Esophagus squamous epithelium (tissue), 5 donors: Measurements from ENCODE around the gene ZNF552. TPM values are rescaled to one million over a fixed set of nuclear protein-coding genes. Genes with fewer than 3 reads are reported as not detected.
"Not testable (repeated sequence)": the region's sequence is repeated elsewhere in the genome, so short reads cannot be mapped to it uniquely, and the experiment has no call there.

Experiments
- DNase-seq: peaks from one replicate; lab custom pipeline; 2025; lab: John Stamatoyannopoulos, UW
- H3K27ac ChIP-seq, 4 donors: fragments of 200-600 bp; sonication (generic); one replicate each; pipeline ENCODE4 v1.5.1; 2016 to 2019; ENCODE audit warnings: mild to moderate bottlenecking in 1 of 4
- H3K27me3 ChIP-seq, 4 donors: fragments of 200-600 bp; sonication (generic); 1 replicate in 3 of 4; 2 replicates in 1 of 4; pipeline versions ENCODE4 v1.5.1 to v1.6.0; 2017 to 2021; ENCODE audit warnings: antibody characterized with exemption in 1 of 4
- H3K36me3 ChIP-seq, 3 donors: fragments of 200-600 bp; sonication (generic); one replicate each; pipeline ENCODE4 v1.5.1; 2016 to 2019
- H3K4me1 ChIP-seq, 3 donors: fragments of 200-600 bp; sonication (generic); one replicate each; pipeline ENCODE4 v1.5.1; 2017 to 2019
- H3K4me3 ChIP-seq, 4 donors: fragments of 200-600 bp; sonication (generic); 1 replicate in 3 of 4; 2 replicates in 1 of 4; pipeline ENCODE4 v1.5.1; 2016 to 2019; ENCODE audit warnings: mild to moderate bottlenecking in 2 of 4, moderate library complexity in 1 of 4
- H3K9me3 ChIP-seq, 3 donors: fragments of 200-600 bp; sonication (generic); one replicate each; pipeline ENCODE4 v1.5.1; 2016 to 2019
- POLR2A ChIP-seq, 4 donors: fragments of 450-650 bp; IDR thresholded peaks; one replicate each; pipeline ENCODE4 v1.6.1; 2017; ENCODE audit warnings: antibody characterized with exemption in 4 of 4, mild to moderate bottlenecking in 4 of 4, moderate library complexity in 3 of 4
- WGBS, 2 donors: methylation state at CpG; one replicate each; pipeline ENCODE4 v1.1.5; 2018; 5-methylcytosine and 5-hydroxymethylcytosine counted together
- intact Hi-C: fragments of 100-400 bp; cut with DNase I; formaldehyde crosslinking; loops from one replicate; pipeline ENCODE4 v1.15.0; 2022
- total RNA-seq, 4 donors: library from RNA; depleted of rRNA; stranded (reverse); fragments of >200 nt; gene quantifications; one replicate each; pipeline ENCODE4 v1.1.0, GENCODE V29; 2016
- TF ChIP-seq, protein P1 (sequence below), 6 experiments: fragments of 450-650 bp in 4 of 6; fragments of 200-600 bp in 2 of 6; sonication (generic) in 2 of 6; IDR thresholded peaks; one replicate each; pipeline ENCODE4 v1.5.1; 2016 to 2019; ENCODE audit warnings: antibody characterized with exemption in 6 of 6, mild to moderate bottlenecking in 4 of 6, moderate library complexity in 4 of 6
- donor health status: DM: yes; HTN: yes; CAD: no.

The ZNF552 gene
- total RNA-seq, 4 donors from 2014 or later: 5.2 to 15.3 (median 12.3) TPM

DNA sequence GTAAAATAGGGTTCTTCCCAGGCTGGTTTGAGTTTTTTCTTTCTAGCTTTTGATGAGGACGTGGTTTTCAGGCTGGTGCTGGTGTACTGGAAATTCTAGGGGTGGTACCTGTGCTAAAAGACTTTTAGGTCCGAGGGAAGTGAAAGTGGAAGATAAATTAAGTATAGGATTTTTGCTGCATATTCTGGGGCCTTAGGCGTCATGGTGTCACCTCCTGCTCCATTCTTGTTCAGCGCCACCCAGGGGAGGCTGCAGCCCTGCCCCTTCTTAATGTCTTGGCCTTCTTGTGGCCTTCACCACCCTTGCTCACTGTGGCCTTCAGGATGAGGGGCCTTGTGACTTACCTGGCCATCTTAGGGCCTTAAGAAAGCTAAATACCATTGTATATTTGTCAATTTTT is 12.4 kb downstream of the ZNF552 start:
- peaks cover 17 to 85% (median 46%) of the 10 kb centered on the region in 3 donors for H3K4me1 ChIP-seq
- no peak overlapping the region for H3K4me3 ChIP-seq
- peaks cover 0 to 19% (median 0%) of the 10 kb centered on the region in 3 donors for H3K36me3 ChIP-seq
- H3K27me3 ChIP-seq: no peaks in the 10 kb centered on the region
- H3K27ac ChIP-seq: peak overlapping the region; percentile 73 to 91 (median 88)
- WGBS, 2 donors: 45 to 60% methylated on average over 4 of the region's 4 CpGs
- intact Hi-C loops: no loop called here
- TF ChIP-seq POLR2A (IDR thresholded peaks at IDR 0.05): no peak
- TF ChIP-seq, protein P1, sequence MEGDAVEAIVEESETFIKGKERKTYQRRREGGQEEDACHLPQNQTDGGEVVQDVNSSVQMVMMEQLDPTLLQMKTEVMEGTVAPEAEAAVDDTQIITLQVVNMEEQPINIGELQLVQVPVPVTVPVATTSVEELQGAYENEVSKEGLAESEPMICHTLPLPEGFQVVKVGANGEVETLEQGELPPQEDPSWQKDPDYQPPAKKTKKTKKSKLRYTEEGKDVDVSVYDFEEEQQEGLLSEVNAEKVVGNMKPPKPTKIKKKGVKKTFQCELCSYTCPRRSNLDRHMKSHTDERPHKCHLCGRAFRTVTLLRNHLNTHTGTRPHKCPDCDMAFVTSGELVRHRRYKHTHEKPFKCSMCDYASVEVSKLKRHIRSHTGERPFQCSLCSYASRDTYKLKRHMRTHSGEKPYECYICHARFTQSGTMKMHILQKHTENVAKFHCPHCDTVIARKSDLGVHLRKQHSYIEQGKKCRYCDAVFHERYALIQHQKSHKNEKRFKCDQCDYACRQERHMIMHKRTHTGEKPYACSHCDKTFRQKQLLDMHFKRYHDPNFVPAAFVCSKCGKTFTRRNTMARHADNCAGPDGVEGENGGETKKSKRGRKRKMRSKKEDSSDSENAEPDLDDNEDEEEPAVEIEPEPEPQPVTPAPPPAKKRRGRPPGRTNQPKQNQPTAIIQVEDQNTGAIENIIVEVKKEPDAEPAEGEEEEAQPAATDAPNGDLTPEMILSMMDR (IDR thresholded peaks at IDR 0.05): no peak
- H3K9me3 ChIP-seq: no peaks in the 10 kb centered on the region
- no peak for DNase-seq

DNA sequence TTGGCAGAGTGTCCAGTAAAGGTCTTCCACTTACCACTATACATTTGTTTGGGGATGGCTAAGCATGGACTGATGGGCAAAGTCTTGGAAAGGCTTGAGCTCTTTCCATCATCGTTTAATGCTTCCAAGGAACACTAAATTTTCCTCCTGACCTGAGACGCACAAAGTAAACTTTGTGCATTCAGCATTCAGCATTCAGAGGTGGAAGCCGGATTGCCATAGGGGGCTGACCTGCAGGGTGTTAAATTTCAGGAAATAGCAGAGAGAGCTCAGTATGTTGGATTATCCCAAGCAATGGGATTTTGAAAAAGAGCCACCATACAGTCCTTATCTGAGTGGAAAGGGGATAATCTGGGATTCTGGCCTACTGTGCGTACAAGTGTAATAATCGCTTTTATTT is 14.0 kb downstream of the ZNF552 start:
- DNase-seq: no peak
- Histone ChIP-seq H3K36me3 (peaks cover 4 to 22% (median 4%) of the 10 kb centered on the region in 3 donors), H3K27ac (peak overlapping the region; percentile 47 to 91 (median 88)), H3K9me3 (no peaks in the 10 kb centered on the region), H3K4me1 (peaks cover 17 to 76% (median 42%) of the 10 kb centered on the region in 3 donors), H3K27me3 (no peaks in the 10 kb centered on the region), H3K4me3 (no peak overlapping the region)
- no peak for TF ChIP-seq POLR2A (IDR thresholded peaks at IDR 0.05)
- TF ChIP-seq, protein P1 (IDR thresholded peaks at IDR 0.05): no peak
- intact Hi-C loops: no loop called here
- 67 to 90% methylated on average over 4 to 5 of the region's 5 CpGs for WGBS, 2 donors

DNA sequence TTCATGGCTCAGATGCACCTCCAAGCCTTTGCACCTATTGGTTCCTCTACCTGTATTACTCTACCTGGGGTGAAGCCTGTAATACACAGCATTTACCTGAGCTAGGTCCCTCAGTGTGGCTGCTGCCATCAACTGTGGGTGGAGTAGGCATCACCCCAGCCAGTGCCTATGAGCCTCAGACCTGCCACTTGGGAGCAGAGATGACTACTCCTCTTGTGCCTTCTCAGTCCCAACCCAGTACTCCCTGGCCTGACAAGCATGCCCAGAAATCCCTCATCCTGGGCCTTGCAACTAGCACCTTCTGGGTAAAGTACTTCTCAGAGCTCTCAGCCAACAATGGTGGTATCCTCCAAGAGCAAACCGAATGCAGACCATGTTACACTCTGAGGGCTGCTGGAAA is 18.1 kb downstream of the ZNF552 start:
- H3K27ac ChIP-seq, H3K9me3 ChIP-seq, H3K27me3 ChIP-seq, intact Hi-C loops, DNase-seq, H3K4me3 ChIP-seq: not testable (repeated sequence)
- WGBS, 2 donors: 67 to 100% methylated on average over 1 of the region's 1 CpG
- Histone ChIP-seq H3K36me3 (peaks cover 8 to 62% (median 9%) of the 10 kb centered on the region in 3 donors), H3K4me1 (peaks cover 6 to 35% (median 22%) of the 10 kb centered on the region in 3 donors)

DNA sequence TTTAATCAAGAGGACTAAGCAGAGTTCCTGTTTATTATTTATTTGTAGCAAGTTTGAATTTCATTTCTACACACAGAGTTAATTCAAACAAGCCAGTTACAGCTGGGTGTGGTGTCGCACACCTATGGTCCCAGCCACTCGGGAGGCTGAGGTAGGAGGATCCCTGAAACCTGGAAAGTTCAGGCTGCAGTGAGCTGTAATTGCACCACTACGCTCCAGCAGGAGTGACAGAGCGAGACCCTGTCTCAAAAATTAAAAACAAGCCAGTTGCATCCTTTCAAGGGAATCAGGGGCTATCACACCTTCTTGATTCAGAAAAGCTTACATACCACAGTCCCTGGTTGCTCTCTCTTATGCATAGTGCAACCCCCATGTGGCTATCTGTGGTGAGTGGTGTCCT is 25.4 kb downstream of the ZNF552 start:
- no peaks in the 10 kb centered on the region for H3K4me1 ChIP-seq
- intact Hi-C loops: no loop called here
- peaks cover 0 to 94% (median 18%) of the 10 kb centered on the region in 3 donors for H3K36me3 ChIP-seq
- WGBS, 2 donors: 96 to 98% methylated on average over 4 of the region's 4 CpGs
- no peak for TF ChIP-seq POLR2A (IDR thresholded peaks at IDR 0.05)
- TF ChIP-seq, protein P1 (IDR thresholded peaks at IDR 0.05): no peak
- no peak overlapping the region for H3K27ac ChIP-seq
- no peak for DNase-seq
- H3K27me3 ChIP-seq: no peaks in the 10 kb centered on the region
- H3K9me3 ChIP-seq: peaks cover 0 to 72% (median 44%) of the 10 kb centered on the region in 3 donors
- H3K4me3 ChIP-seq: no peak overlapping the region

DNA sequence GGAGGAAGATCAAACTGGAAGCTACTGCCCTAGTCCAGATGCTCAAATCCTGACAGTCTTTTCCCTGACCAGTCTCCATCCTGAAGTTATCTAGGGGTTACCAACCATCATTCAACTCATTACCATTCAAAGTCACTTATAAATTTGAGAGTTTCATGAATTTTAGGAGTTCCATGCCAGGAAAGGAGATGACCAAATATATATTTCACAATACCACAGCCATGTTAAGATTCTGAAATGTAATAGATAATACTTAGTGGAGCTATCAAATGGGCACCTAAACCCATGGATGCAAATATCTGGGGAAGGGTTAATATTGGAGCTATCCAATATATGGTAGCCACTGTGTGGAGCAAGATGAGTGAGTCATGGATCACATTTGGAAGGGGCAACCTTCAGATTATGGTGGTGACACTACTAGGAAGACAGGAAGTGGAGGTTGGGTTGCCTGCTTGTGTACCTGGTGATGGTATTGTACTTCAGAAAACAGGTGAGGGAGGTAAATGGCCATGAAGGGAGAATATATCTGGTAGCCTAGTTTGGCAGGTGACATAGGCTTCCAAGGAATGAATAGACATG is 26.5 kb downstream of the ZNF552 start:
- Histone ChIP-seq H3K27me3 (no peaks in the 10 kb centered on the region), H3K4me1 (no peaks in the 10 kb centered on the region), H3K9me3 (peaks cover 0 to 83% (median 50%) of the 10 kb centered on the region in 3 donors), H3K36me3 (peaks cover 0 to 95% (median 19%) of the 10 kb centered on the region in 3 donors), H3K27ac (no peak overlapping the region), H3K4me3 (no peak overlapping the region)
- TF ChIP-seq, protein P1 (IDR thresholded peaks at IDR 0.05): no peak
- no peak for TF ChIP-seq POLR2A (IDR thresholded peaks at IDR 0.05)
- intact Hi-C loops: no loop called here
- DNase-seq: no peak
